ENCODE measurements around the gene CDK5R1. TPM values are rescaled to one million over a fixed set of nuclear protein-coding genes. Genes with fewer than 3 reads are reported as not detected.

The CDK5R1 gene
- total and polyA plus RNA-seq, 2 donors (not counting 3 experiments of a cell fraction or from before 2014, with no cell fraction given) = 1.6 to 3.9 TPM

DNA sequence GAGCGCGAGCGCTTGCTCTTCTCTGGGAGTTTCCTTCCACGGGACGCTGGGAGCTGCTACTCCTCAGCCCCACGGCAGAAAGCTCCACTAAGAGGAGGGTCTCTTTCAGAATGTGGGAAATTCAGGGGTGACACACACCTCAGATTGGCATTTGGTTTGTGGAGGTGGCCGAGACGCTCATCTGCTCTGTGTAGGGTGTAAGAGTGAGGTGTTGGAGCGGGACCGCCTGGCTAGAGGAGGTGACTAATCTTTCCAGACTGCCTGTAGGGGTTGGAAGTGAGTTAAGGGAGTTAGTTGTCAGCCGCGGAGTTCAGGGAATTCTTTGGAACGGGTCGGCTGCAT lies 41.7 kb upstream of the CDK5R1 start:
- TF ChIP-seq POLR2A (IDR thresholded peaks at IDR 0.05; ENCODE audit: low read depth, low read length) = peak; percentile 43
- TF ChIP-seq GATA2 (IDR thresholded peaks at IDR 0.05; ENCODE audit: insufficient read depth, insufficient read length, low read depth, low read length) = no peak
- TF ChIP-seq FOS (IDR thresholded peaks at IDR 0.05; ENCODE audit: borderline replicate concordance, insufficient read depth, low read length) = peak; percentile 29
- FAIRE-seq = peak; percentile 87

GRCh38 chr17:32445497-32445896 lies 41.3 kb upstream of the CDK5R1 start:
- dilution Hi-C loops (cut with MboI; ENCODE audit: extremely low pct_ligation_motif_present, low sequenced_read_pairs) = no loop called here

More for the DNA sequence above, 41.7 kb upstream of the CDK5R1 start:
- dilution Hi-C loops (cut with MboI; ENCODE audit: extremely low pct_ligation_motif_present, low sequenced_read_pairs) (no loop called here), intact Hi-C loops (cut with micrococcal nuclease) (no loop called here)
- DNase-seq (ENCODE audit: low read depth, low spot score) = peak; percentile 76
- Histone ChIP-seq H3K27me3 (ENCODE audit: control insufficient read depth in 2 of 2, insufficient read depth in 2 of 2, low read length in 2 of 2) (peaks cover 10 to 11% of the 10 kb centered on the region in 2 experiments), H3K79me2 (ENCODE audit: control insufficient read depth, insufficient read depth, low read length) (peaks cover 53% of the 10 kb centered on the region), H2AFZ (ENCODE audit: low read depth, low read length) (no peak overlapping the region), H3K4me3 (replicated peaks in 1 of 3; ENCODE audit: insufficient read depth in 1 of 3, low read depth in 1 of 3, low read length in 3 of 3) (peak overlapping the region; percentile 53 to 80 (median 57)), H3K4me2 (ENCODE audit: insufficient read depth, low read length) (peak overlapping the region; percentile 95), H3K9ac (replicated peaks; ENCODE audit: extremely low read depth, insufficient read depth, low read length) (peak overlapping the region; percentile 89), H3K9me3 (replicated peaks; ENCODE audit: control insufficient read depth, insufficient read depth, low read length) (no peaks in the 10 kb centered on the region), H3K4me1 (ENCODE audit: control insufficient read depth, extremely low read depth, insufficient read depth, low read length) (peaks cover 18% of the 10 kb centered on the region), H4K20me1 (replicated peaks; ENCODE audit: control insufficient read depth, extremely low read depth, insufficient read depth, low read length) (no peaks in the 10 kb centered on the region), H3K27ac (ENCODE audit: insufficient read depth, low read depth, low read length) (peak overlapping the region; percentile 59), H3K9me1 (replicated peaks; ENCODE audit: control insufficient read depth, extremely low read depth, insufficient read depth, low read length) (no peaks in the 10 kb centered on the region), H3K36me3 (ENCODE audit: control insufficient read depth in 2 of 2, extremely low read depth in 1 of 2, insufficient read depth in 2 of 2, low read length in 2 of 2) (peaks cover 0 to 8% of the 10 kb centered on the region in 2 experiments)
- no TSS peak for BruUV-seq (replicated peaks)
- POLR2A ChIA-PET = no interaction called here
- CTCF ChIA-PET = interaction anchor here (1.1 to 4.5 kb wide), 5 partner anchors 17 to 192 kb away, joined by 3 to 28 read pairs (median 5); no protein-coding TSS in a partner anchor

More at GRCh38 chr17:32445497-32445896, 41.3 kb upstream of the CDK5R1 start:
- TF ChIP-seq, protein P1, sequence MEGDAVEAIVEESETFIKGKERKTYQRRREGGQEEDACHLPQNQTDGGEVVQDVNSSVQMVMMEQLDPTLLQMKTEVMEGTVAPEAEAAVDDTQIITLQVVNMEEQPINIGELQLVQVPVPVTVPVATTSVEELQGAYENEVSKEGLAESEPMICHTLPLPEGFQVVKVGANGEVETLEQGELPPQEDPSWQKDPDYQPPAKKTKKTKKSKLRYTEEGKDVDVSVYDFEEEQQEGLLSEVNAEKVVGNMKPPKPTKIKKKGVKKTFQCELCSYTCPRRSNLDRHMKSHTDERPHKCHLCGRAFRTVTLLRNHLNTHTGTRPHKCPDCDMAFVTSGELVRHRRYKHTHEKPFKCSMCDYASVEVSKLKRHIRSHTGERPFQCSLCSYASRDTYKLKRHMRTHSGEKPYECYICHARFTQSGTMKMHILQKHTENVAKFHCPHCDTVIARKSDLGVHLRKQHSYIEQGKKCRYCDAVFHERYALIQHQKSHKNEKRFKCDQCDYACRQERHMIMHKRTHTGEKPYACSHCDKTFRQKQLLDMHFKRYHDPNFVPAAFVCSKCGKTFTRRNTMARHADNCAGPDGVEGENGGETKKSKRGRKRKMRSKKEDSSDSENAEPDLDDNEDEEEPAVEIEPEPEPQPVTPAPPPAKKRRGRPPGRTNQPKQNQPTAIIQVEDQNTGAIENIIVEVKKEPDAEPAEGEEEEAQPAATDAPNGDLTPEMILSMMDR (IDR thresholded peaks at IDR 0.05; ENCODE audit: extremely low read depth in 1 of 2, insufficient read depth in 1 of 2, low read depth in 1 of 2, low read length in 2 of 2) = no peak
- TF ChIP-seq FOS (IDR thresholded peaks at IDR 0.05; ENCODE audit: borderline replicate concordance, insufficient read depth, low read length) (no peak), POLR2A (IDR thresholded peaks at IDR 0.05; ENCODE audit: low read depth, low read length) (no peak), GATA2 (IDR thresholded peaks at IDR 0.05; ENCODE audit: insufficient read depth, insufficient read length, low read depth, low read length) (no peak), EZH2 (IDR thresholded peaks at IDR 0.05; ENCODE audit: borderline replicate concordance, low read depth, low read length, severe bottlenecking) (no peak)
- TF ChIP-seq, protein P2, sequence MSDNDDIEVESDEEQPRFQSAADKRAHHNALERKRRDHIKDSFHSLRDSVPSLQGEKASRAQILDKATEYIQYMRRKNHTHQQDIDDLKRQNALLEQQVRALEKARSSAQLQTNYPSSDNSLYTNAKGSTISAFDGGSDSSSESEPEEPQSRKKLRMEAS (IDR thresholded peaks at IDR 0.05; ENCODE audit: insufficient read depth, insufficient read length) = no peak
- Histone ChIP-seq H3K27me3 (ENCODE audit: control insufficient read depth in 2 of 2, insufficient read depth in 2 of 2, low read length in 2 of 2) (peaks cover 10 to 11% of the 10 kb centered on the region in 2 experiments), H3K4me1 (ENCODE audit: control insufficient read depth, extremely low read depth, insufficient read depth, low read length) (peaks cover 18% of the 10 kb centered on the region), H4K20me1 (replicated peaks; ENCODE audit: control insufficient read depth, extremely low read depth, insufficient read depth, low read length) (no peaks in the 10 kb centered on the region), H3K9me3 (replicated peaks; ENCODE audit: control insufficient read depth, insufficient read depth, low read length) (no peaks in the 10 kb centered on the region), H3K36me3 (ENCODE audit: control insufficient read depth in 2 of 2, extremely low read depth in 1 of 2, insufficient read depth in 2 of 2, low read length in 2 of 2) (peaks cover 0 to 8% of the 10 kb centered on the region in 2 experiments), H3K4me3 (replicated peaks in 1 of 3; ENCODE audit: insufficient read depth in 1 of 3, low read depth in 1 of 3, low read length in 3 of 3) (peak overlapping the region; percentile 53 to 80 (median 57)), H3K79me2 (ENCODE audit: control insufficient read depth, insufficient read depth, low read length) (peaks cover 53% of the 10 kb centered on the region), H3K4me2 (ENCODE audit: insufficient read depth, low read length) (peak overlapping the region; percentile 95), H3K9me1 (replicated peaks; ENCODE audit: control insufficient read depth, extremely low read depth, insufficient read depth, low read length) (no peaks in the 10 kb centered on the region), H3K9ac (replicated peaks; ENCODE audit: extremely low read depth, insufficient read depth, low read length) (peak overlapping the region; percentile 89), H3K27ac (ENCODE audit: insufficient read depth, low read depth, low read length) (peak overlapping the region; percentile 59), H2AFZ (ENCODE audit: low read depth, low read length) (no peak overlapping the region)
- TSS peak; percentile 30 for BruUV-seq (replicated peaks)
- intact Hi-C loops (cut with micrococcal nuclease) = no loop called here
- CTCF ChIA-PET = interaction anchor here (1.9 to 4.5 kb wide), 2 partner anchors 16 to 192 kb away, joined by 10 to 28 read pairs; no protein-coding TSS in a partner anchor
- DNase-seq (ENCODE audit: low read depth, low spot score) = no peak
- POLR2A ChIA-PET = no interaction called here
- FAIRE-seq = peak; percentile 15

All from endothelial cell of umbilical vein (primary cell).